CD4-positive, CD25-positive, alpha-beta regulatory T cell (primary cell): ENCODE results near the gene NCK2. TPM values are rescaled to one million over a fixed set of nuclear protein-coding genes. Genes with fewer than 3 reads are reported as not detected.
A peak's percentile ranks its signal among the peaks of the same experiment; 100 is the strongest.

Experiments
- ATAC-seq, 2 donors: fragments of 150-1000 bp; cut with Tn5 transposase; one replicate each; pipeline ENCODE4 v1.10.0; 2021; ENCODE audit warnings: low read depth in 2 of 2, moderate number of reproducible peaks in 2 of 2, moderate library complexity in 1 of 2
- DNase-seq, 3 donors: peaks; one replicate each; pipeline versions ENCODE4 v3.0.0 to v3.0.0-alpha.2; 2012 to 2022; ENCODE audit warnings: mixed read lengths in 1 of 3
- H3K27ac ChIP-seq: one replicate; pipeline ENCODE4 v1.7.0; 2013; ENCODE audit warnings: mild to moderate bottlenecking, low read length; ENCODE audit not compliant: insufficient read depth, poor library complexity, severe bottlenecking
- H3K27me3 ChIP-seq: one replicate; pipeline ENCODE4 v1.7.0; 2013; ENCODE audit warnings: low read length; ENCODE audit not compliant: control insufficient read depth, insufficient read depth
- H3K36me3 ChIP-seq: one replicate; pipeline ENCODE4 v1.7.0; 2013; ENCODE audit warnings: mild to moderate bottlenecking, low read length, moderate library complexity; ENCODE audit not compliant: control insufficient read depth, insufficient read depth
- H3K4me1 ChIP-seq: 2 replicates; pipeline ENCODE4 v1.7.0; 2013; ENCODE audit warnings: mild to moderate bottlenecking, low read length; ENCODE audit not compliant: insufficient read depth, control insufficient read depth, poor library complexity, severe bottlenecking
- H3K4me3 ChIP-seq: one replicate; pipeline ENCODE4 v1.7.0; 2013; ENCODE audit warnings: low read depth, mild to moderate bottlenecking, low read length, moderate library complexity
- H3K9me3 ChIP-seq, 2 experiments: 1 replicate in 1 of 2; 2 replicates in 1 of 2; pipeline ENCODE4 v1.7.0; 2013; ENCODE audit warnings: low read length in 2 of 2, mild to moderate bottlenecking in 1 of 2, moderate library complexity in 1 of 2; ENCODE audit not compliant: control insufficient read depth in 2 of 2
- H3K27ac Mint-ChIP-seq, 3 donors: one replicate each; pipeline ENCODE4 v1.8.0; 2020 to 2022; ENCODE audit warnings: mild to moderate bottlenecking in 3 of 3, mixed read lengths in 3 of 3, moderate library complexity in 2 of 3
- H3K27me3 Mint-ChIP-seq: one replicate; pipeline ENCODE4 v1.8.0; 2022; ENCODE audit warnings: mild to moderate bottlenecking, mixed read lengths
- H3K36me3 Mint-ChIP-seq: one replicate; pipeline ENCODE4 v1.8.0; 2020; ENCODE audit warnings: mixed read lengths
- H3K4me1 Mint-ChIP-seq, 4 donors: one replicate each; pipeline ENCODE4 v1.8.0; 2020 to 2022; ENCODE audit warnings: mixed read lengths in 4 of 4, mild to moderate bottlenecking in 1 of 4
- H3K4me3 Mint-ChIP-seq, 4 donors: one replicate each; pipeline ENCODE4 v1.8.0; 2020 to 2022; ENCODE audit warnings: mild to moderate bottlenecking in 4 of 4, mixed read lengths in 4 of 4, moderate library complexity in 3 of 4
- H3K9me3 Mint-ChIP-seq, 7 donors: one replicate each; pipeline ENCODE4 v1.8.0; 2020 to 2022; ENCODE audit warnings: mixed read lengths in 7 of 7, mild to moderate bottlenecking in 3 of 7, moderate library complexity in 2 of 7
- polyA plus RNA-seq, 4 donors: library from polyadenylated mRNA; unstranded; fragments of 300-500 nt; fragmentation: Illumina TruSeq; gene quantifications; one replicate each; pipeline ENCODE4 v1.2.3, GENCODE V29; 2021
- total RNA-seq: library from RNA; stranded (reverse); gene quantifications from one replicate; pipeline ENCODE4 v1.2.3, GENCODE V29; 2022

NCK2 gene
- total and polyA plus RNA-seq, 5 donors from 2014 or later, result 44.8 to 167 (median 60.5) TPM

DNA sequence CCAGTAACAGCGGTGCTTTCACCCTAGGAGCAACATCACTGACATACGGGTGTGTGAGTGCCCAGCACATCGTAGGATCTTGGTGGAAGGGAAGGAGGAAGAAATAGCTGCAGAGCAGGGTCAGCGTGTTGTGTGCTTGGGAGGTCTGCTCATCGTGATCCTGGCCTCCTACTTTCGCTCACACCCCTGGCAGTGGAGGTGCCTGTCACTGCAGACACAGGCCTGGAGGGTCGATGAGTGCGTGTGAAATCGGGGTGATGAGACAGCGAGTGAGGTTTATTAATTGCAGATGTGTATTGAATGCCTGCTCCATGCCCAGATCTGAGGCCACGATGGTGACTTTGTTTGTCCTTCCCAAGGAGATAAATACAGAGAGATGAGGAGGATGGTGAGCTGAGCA, 126.1 kb downstream of the NCK2 start:
- Histone ChIP-seq H3K9me3 (no peaks in the 10 kb centered on the region), H3K4me3 (no peak overlapping the region), H3K27ac (no peak overlapping the region), H3K36me3 (peaks cover 39% of the 10 kb centered on the region), H3K27me3 (no peaks in the 10 kb centered on the region), H3K4me1 (peaks cover 86% of the 10 kb centered on the region)
- H3K27ac Mint-ChIP-seq, result peak overlapping the region; percentile 76 to 94 (median 81)
- peak overlapping the region in 3 of 4 donors; percentile 66 to 68 (median 66) for H3K4me3 Mint-ChIP-seq
- ATAC-seq, result no peak
- H3K36me3 Mint-ChIP-seq, result peaks cover 19% of the 10 kb centered on the region
- peaks cover 34 to 99% (median 68%) of the 10 kb centered on the region in 4 donors for H3K4me1 Mint-ChIP-seq
- no peaks in the 10 kb centered on the region for H3K27me3 Mint-ChIP-seq
- peaks cover 0 to 1% (median 0%) of the 10 kb centered on the region in 7 donors for H3K9me3 Mint-ChIP-seq
- DNase-seq, result no peak

DNA sequence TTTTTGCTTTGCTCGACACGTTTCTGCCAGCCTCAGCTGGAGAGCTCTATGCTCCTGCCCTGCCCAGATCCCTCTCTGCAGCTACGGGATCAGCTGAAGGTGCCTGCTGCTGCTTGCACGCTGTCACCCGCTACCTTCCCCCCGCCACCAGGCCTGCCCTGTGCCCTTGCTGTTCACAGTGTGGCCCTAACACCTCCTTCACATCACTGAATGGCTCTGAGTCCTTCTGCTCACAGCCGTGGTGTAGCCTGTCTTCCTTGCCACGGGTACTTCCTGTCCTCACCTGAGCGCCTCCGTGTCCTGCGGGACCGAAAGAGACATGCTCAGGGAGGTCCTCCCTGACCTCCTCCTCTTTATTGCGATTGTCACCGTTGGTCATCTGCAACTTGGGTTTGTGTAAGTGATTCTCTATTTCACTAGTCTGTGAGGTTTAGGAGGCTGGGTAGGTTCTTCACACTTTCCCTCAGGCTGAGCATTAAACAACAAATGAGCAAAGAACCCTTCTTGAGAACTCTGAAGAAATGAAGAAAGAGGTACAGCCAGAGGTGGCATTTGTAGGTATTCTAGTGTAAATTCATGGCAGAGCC, 127.5 kb downstream of the NCK2 start:
- H3K36me3 ChIP-seq, result peaks cover 47% of the 10 kb centered on the region
- ATAC-seq (peak; percentile 63 to 69), DNase-seq (peak in 1 of 3 donors; percentile 55)
- H3K4me3 Mint-ChIP-seq, result peak overlapping the region; percentile 49 to 81 (median 60)
- peaks cover 0 to 1% (median 0%) of the 10 kb centered on the region in 7 donors for H3K9me3 Mint-ChIP-seq
- peak overlapping the region; percentile 49 for H3K4me3 ChIP-seq
- peaks cover 38 to 99% (median 75%) of the 10 kb centered on the region in 4 donors for H3K4me1 Mint-ChIP-seq
- H3K4me1 ChIP-seq, result peaks cover 86% of the 10 kb centered on the region
- no peaks in the 10 kb centered on the region for H3K27me3 Mint-ChIP-seq
- H3K27ac ChIP-seq, result peak overlapping the region; percentile 75
- H3K9me3 ChIP-seq, result no peaks in the 10 kb centered on the region
- H3K36me3 Mint-ChIP-seq, result peaks cover 28% of the 10 kb centered on the region
- H3K27ac Mint-ChIP-seq, result peak overlapping the region; percentile 92 to 94 (median 94)
- H3K27me3 ChIP-seq, result no peaks in the 10 kb centered on the region

DNA sequence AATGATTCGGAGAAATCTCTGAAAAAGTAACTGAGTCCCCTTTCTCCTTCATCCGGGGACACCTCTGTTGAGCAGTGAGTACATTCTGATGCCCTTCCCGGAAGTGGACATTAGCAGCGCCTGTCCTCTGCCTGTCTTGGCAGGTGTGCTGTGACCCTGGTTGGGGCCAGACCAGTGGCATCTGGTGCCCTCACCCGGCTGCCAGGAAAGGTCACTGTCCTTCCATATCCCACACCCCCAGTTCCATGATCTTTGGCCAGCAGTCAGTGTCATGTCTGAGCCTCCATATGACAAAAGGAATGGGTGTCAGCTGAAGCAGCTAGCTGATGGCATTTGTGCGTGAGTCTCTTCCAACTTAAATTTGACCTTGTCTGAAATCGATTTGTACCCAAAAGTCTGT, 128.1 kb downstream of the NCK2 start:
- Histone ChIP-seq H3K27ac (peak overlapping the region; percentile 75), H3K27me3 (no peaks in the 10 kb centered on the region), H3K4me3 (peak overlapping the region; percentile 49), H3K9me3 (no peaks in the 10 kb centered on the region), H3K4me1 (peaks cover 88% of the 10 kb centered on the region), H3K36me3 (peaks cover 43% of the 10 kb centered on the region)
- Mint-ChIP-seq H3K36me3 (peaks cover 30% of the 10 kb centered on the region), H3K27me3 (no peaks in the 10 kb centered on the region), H3K4me3 (peak overlapping the region; percentile 32 to 81 (median 60)), H3K9me3 (peaks cover 0 to 1% (median 0%) of the 10 kb centered on the region in 7 donors), H3K4me1 (peaks cover 35 to 99% (median 75%) of the 10 kb centered on the region in 4 donors), H3K27ac (peak overlapping the region; percentile 92 to 94 (median 93))
- DNase-seq, result no peak
- ATAC-seq, result no peak

DNA sequence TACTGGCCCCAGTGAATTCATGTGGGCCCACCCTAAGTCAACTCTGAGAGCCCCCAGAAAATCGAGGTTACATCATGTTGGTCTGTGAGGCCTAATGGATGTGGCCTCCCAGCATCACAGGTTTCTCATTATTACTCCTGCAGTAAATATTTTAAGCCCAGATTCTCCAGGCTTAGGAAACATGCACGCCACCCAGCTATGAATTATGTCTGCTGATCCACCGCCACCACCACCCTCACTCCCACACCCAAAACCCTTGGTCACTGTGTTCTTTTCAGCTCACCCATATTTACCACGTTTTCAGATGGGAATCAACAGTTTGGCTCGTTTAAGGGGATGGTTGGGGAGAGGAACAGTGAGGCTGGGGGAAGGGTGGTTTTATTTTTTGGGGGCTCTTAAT, 128.6 kb downstream of the NCK2 start:
- Histone ChIP-seq H3K4me1 (peaks cover 90% of the 10 kb centered on the region), H3K9me3 (no peaks in the 10 kb centered on the region), H3K27ac (peak overlapping the region; percentile 75), H3K27me3 (no peaks in the 10 kb centered on the region), H3K36me3 (peaks cover 41% of the 10 kb centered on the region), H3K4me3 (peak overlapping the region; percentile 49)
- no peak for DNase-seq
- no peaks in the 10 kb centered on the region for H3K27me3 Mint-ChIP-seq
- H3K27ac Mint-ChIP-seq, result peak overlapping the region; percentile 92 to 94 (median 93)
- peak overlapping the region; percentile 32 to 81 (median 60) for H3K4me3 Mint-ChIP-seq
- peaks cover 0 to 1% (median 0%) of the 10 kb centered on the region in 7 donors for H3K9me3 Mint-ChIP-seq
- H3K36me3 Mint-ChIP-seq, result peaks cover 32% of the 10 kb centered on the region
- no peak for ATAC-seq
- peaks cover 39 to 99% (median 76%) of the 10 kb centered on the region in 4 donors for H3K4me1 Mint-ChIP-seq

DNA sequence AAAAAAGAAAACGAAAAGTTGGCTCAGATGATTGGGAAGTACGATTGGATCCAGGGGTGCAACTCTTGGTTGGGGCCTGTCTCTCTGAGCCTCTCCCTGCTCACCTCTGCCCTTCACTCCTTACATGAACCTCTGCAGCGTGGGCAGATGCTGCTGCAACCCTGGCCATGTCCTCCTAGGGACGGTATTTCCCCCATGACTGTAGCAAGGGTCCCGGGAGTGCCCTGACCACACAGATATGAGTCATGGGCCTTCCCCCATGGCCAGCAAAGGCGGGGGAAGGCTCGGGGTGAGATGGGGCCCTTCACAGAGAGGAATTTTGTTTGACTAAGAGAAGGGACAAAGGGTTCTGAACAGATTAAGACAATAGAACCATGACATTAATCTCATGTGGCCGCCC, 129.0 kb downstream of the NCK2 start:
- H3K27me3 Mint-ChIP-seq, result no peaks in the 10 kb centered on the region
- no peaks in the 10 kb centered on the region for H3K27me3 ChIP-seq
- peaks cover 33% of the 10 kb centered on the region for H3K36me3 Mint-ChIP-seq
- peak in 2 of 3 donors; percentile 37 to 56 for DNase-seq
- H3K27ac ChIP-seq, result peak overlapping the region; percentile 75
- H3K4me3 Mint-ChIP-seq, result peak overlapping the region; percentile 50 to 81 (median 72)
- peaks cover 41% of the 10 kb centered on the region for H3K36me3 ChIP-seq
- H3K4me1 ChIP-seq, result peaks cover 95% of the 10 kb centered on the region
- peak; percentile 40 to 43 for ATAC-seq
- peaks cover 43 to 99% (median 77%) of the 10 kb centered on the region in 4 donors for H3K4me1 Mint-ChIP-seq
- peak overlapping the region; percentile 92 to 94 (median 93) for H3K27ac Mint-ChIP-seq
- H3K4me3 ChIP-seq, result peak overlapping the region; percentile 49
- H3K9me3 ChIP-seq, result no peaks in the 10 kb centered on the region
- H3K9me3 Mint-ChIP-seq, result peaks cover 0 to 1% (median 0%) of the 10 kb centered on the region in 7 donors

DNA sequence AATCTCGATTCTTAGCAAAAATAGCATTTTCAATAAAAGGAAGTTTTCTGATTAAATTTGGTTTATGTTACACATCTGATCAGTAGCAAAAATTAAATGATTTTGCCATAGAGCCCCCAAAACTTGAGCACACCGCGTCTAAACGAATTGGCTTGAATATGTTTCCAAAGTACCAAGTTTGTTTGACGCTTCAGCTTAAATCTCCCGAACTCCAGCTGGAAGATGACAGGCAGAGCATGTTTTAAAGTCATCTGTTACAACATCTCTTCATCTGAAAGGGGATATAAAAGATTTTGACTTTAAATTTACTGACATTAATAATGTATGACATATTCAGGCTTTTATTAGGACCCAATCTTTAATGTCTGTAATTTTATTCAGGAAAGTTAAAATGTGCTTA, 129.8 kb downstream of the NCK2 start:
- Histone ChIP-seq H3K36me3 (peaks cover 42% of the 10 kb centered on the region), H3K9me3 (no peaks in the 10 kb centered on the region), H3K27ac (peak overlapping the region; percentile 75), H3K4me3 (peak overlapping the region; percentile 49), H3K27me3 (no peaks in the 10 kb centered on the region), H3K4me1 (peaks cover 90% of the 10 kb centered on the region)
- peaks cover 39% of the 10 kb centered on the region for H3K36me3 Mint-ChIP-seq
- peak overlapping the region; percentile 34 to 52 (median 44) for H3K4me3 Mint-ChIP-seq
- peaks cover 0 to 1% (median 0%) of the 10 kb centered on the region in 7 donors for H3K9me3 Mint-ChIP-seq
- peaks cover 49 to 99% (median 80%) of the 10 kb centered on the region in 4 donors for H3K4me1 Mint-ChIP-seq
- DNase-seq, result no peak
- peak overlapping the region; percentile 92 to 94 (median 93) for H3K27ac Mint-ChIP-seq
- H3K27me3 Mint-ChIP-seq, result no peaks in the 10 kb centered on the region
- no peak for ATAC-seq

DNA sequence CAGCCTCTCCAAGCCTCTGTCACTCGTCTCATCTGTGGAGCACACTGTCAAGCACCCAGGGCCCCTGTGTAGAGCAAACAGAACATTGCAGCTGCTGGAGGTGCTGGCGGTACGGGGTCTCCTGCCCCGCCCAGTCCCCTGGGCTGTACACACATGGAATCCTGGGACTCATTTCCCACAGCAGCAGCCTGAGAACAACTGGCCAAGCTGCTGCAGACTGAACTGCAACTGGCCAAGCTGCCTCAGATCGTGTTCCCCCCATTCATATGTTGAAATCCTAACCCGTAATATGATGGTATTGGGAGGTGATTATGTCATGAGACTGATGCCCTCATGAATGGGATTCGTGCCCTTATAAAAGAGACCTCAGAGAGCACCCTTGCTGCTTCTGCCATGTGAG, 130.5 kb downstream of the NCK2 start:
- H3K27ac ChIP-seq, result peak overlapping the region; percentile 75
- no peaks in the 10 kb centered on the region for H3K27me3 ChIP-seq
- Mint-ChIP-seq H3K4me3 (peak overlapping the region in 3 of 4 donors; percentile 22 to 50 (median 46)), H3K9me3 (peaks cover 0 to 1% (median 0%) of the 10 kb centered on the region in 7 donors), H3K27ac (peak overlapping the region; percentile 77 to 94 (median 88)), H3K4me1 (peaks cover 52 to 98% (median 80%) of the 10 kb centered on the region in 4 donors), H3K36me3 (peaks cover 41% of the 10 kb centered on the region), H3K27me3 (no peaks in the 10 kb centered on the region)
- peak overlapping the region; percentile 46 for H3K4me3 ChIP-seq
- peaks cover 83% of the 10 kb centered on the region for H3K4me1 ChIP-seq
- DNase-seq (no peak), ATAC-seq (no peak)
- H3K36me3 ChIP-seq, result peaks cover 39% of the 10 kb centered on the region
- no peaks in the 10 kb centered on the region for H3K9me3 ChIP-seq
